Keratinocyte (primary cell): ENCODE measurements around the gene ARFGEF3. TPM values are rescaled to one million over a fixed set of nuclear protein-coding genes. Genes with fewer than 3 reads are reported as not detected.

Source experiments
- DNase-seq: peaks from one replicate; pipeline ENCODE4 v3.0.0-alpha.2; 2011; ENCODE audit warnings: low read depth, missing footprints, low spot score
- FAIRE-seq: peaks from 2 replicates; lab custom pipeline; 2011; peaks lifted over from hg19 to GRCh38; lab: Jason Lieb, UNC
- H2AFZ ChIP-seq: 2 replicates; pipeline ENCODE4 v1.6.0; 2012; ENCODE audit warnings: low read length, control low read depth, inconsistent platforms; ENCODE audit not compliant: control insufficient read depth
- H3K27ac ChIP-seq: 2 replicates; pipeline ENCODE4 v1.5.1; 2011; ENCODE audit warnings: low read length; ENCODE audit not compliant: control insufficient read depth, insufficient read depth
- H3K27me3 ChIP-seq: 3 replicates; pipeline ENCODE4 v1.6.0; 2011; ENCODE audit warnings: low read length; ENCODE audit not compliant: control insufficient read depth, insufficient read depth; ENCODE audit errors: extremely low read depth
- H3K36me3 ChIP-seq, 2 experiments: 2 replicates in 1 of 2; 3 replicates in 1 of 2; pipeline ENCODE4 v1.5.1; 2011; ENCODE audit warnings: low read length in 2 of 2, mild to moderate bottlenecking in 1 of 2; ENCODE audit not compliant: control insufficient read depth in 2 of 2, insufficient read depth in 2 of 2; ENCODE audit errors: extremely low read depth in 1 of 2
- H3K4me1 ChIP-seq: 3 replicates; pipeline ENCODE4 v1.5.1; 2011; ENCODE audit warnings: low read length; ENCODE audit not compliant: control insufficient read depth, insufficient read depth; ENCODE audit errors: extremely low read depth
- H3K4me2 ChIP-seq: 3 replicates; pipeline ENCODE4 v1.6.0; 2011; ENCODE audit warnings: low read depth, low read length; ENCODE audit not compliant: control insufficient read depth, insufficient read depth; ENCODE audit errors: extremely low read depth
- H3K4me3 ChIP-seq, 3 experiments: fragments of 200-600 bp in 1 of 3; sonication (generic) in 1 of 3; 2 replicates in 2 of 3; 3 replicates in 1 of 3; pipeline ENCODE4 v1.5.1; 2011 to 2016; ENCODE audit warnings: low read length in 3 of 3, mild to moderate bottlenecking in 3 of 3, control low read depth in 2 of 3, inconsistent platforms in 1 of 3, low read depth in 1 of 3, mixed read lengths in 1 of 3, mixed run types in 1 of 3, moderate library complexity in 1 of 3; ENCODE audit not compliant: control insufficient read depth in 2 of 3, insufficient read depth in 2 of 3; ENCODE audit errors: extremely low read depth in 1 of 3
- H3K79me2 ChIP-seq: 2 replicates; pipeline ENCODE4 v1.6.0; 2012; ENCODE audit warnings: low read length; ENCODE audit not compliant: control insufficient read depth, insufficient read depth
- H3K9ac ChIP-seq: 3 replicates; pipeline ENCODE4 v1.6.0; 2011; ENCODE audit warnings: low read length; ENCODE audit not compliant: control insufficient read depth, insufficient read depth; ENCODE audit errors: extremely low read depth
- H3K9me1 ChIP-seq: 3 replicates; pipeline ENCODE4 v1.6.0; 2011; ENCODE audit warnings: low read length; ENCODE audit not compliant: control insufficient read depth, insufficient read depth; ENCODE audit errors: extremely low read depth
- H3K9me3 ChIP-seq: 2 replicates; pipeline ENCODE4 v1.5.1; 2012; ENCODE audit warnings: low read depth, low read length; ENCODE audit not compliant: control insufficient read depth
- H4K20me1 ChIP-seq: 3 replicates; pipeline ENCODE4 v1.6.0; 2011; ENCODE audit warnings: low read length; ENCODE audit not compliant: control insufficient read depth, insufficient read depth; ENCODE audit errors: extremely low read depth
- CTCF ChIP-seq, 3 experiments: IDR thresholded peaks in 1 of 3; conservative IDR thresholded peaks in 1 of 3; optimal IDR thresholded peaks in 1 of 3; 2 replicates in 2 of 3; 3 replicates in 1 of 3; pipeline versions ENCODE3 to v1.5.1; 2011; ENCODE audit warnings: low read length in 3 of 3, mild to moderate bottlenecking in 3 of 3, moderate library complexity in 2 of 3, control low read depth in 1 of 3, inconsistent platforms in 1 of 3; ENCODE audit not compliant: insufficient read depth in 2 of 3; ENCODE audit errors: extremely low read depth in 1 of 3
- EZH2 ChIP-seq: IDR thresholded peaks from one replicate; pipeline ENCODE4 v1.6.1; 2012; ENCODE audit warnings: inconsistent platforms, mild to moderate bottlenecking, low read length, moderate library complexity
- dilution Hi-C: fragments of 300-500 bp; cut with MboI; formaldehyde crosslinking; loops from one replicate; pipeline ENCODE4 v1.7.0; 2020; ENCODE audit warnings: low sequenced_read_pairs; ENCODE audit not compliant: extremely low pct_ligation_motif_present
- polyA plus RNA-seq, 5 experiments: library from polyadenylated mRNA; depleted of rRNA in 3 of 5; stranded (reverse) in 3 of 5; stranded (forward) in 1 of 5; unstranded in 1 of 5; fragments of >200 nt; gene quantifications; 1 replicate in 1 of 5; 2 replicates in 3 of 5; 3 replicates in 1 of 5; pipeline versions ENCODE4 v1.2.1 to v1.2.3, GENCODE V29; 2011 to 2012; ENCODE audit warnings: missing spikeins in 2 of 5, low read depth in 1 of 5, low replicate concordance in 1 of 5

Gene ARFGEF3
- polyA plus RNA-seq, 1 donor (not counting 4 experiments of a cell fraction or from before 2014, with no cell fraction given): 0.09 TPM

DNA sequence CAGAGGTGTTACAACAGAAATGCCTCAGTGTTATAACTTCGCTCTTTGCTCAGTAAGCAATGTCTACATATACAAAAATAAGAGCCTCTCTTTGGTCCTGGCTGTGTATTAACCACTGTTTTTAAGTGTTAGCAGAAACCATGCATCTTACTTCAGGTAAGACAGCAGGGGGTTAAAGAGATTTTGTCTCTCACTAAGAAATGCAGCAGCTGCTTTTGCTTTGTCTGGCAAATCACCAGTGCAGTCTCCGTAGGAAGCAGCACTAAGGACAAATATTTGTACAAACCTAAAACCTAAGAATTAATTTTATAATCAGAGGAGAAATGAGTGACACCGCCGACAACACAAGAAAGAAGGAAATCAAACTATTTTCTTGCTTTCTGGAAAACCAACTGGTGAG lies 216.7 kb downstream of the ARFGEF3 start:
- Histone ChIP-seq H3K4me3 (no peak overlapping the region), H3K9me1 (no peaks in the 10 kb centered on the region), H4K20me1 (no peaks in the 10 kb centered on the region), H3K36me3 (no peaks in the 10 kb centered on the region), H3K27me3 (no peaks in the 10 kb centered on the region), H3K27ac (no peak overlapping the region), H3K9ac (no peak overlapping the region), H3K4me2 (no peak overlapping the region), H3K9me3 (no peaks in the 10 kb centered on the region), H2AFZ (no peak overlapping the region), H3K79me2 (no peaks in the 10 kb centered on the region), H3K4me1 (no peaks in the 10 kb centered on the region)
- TF ChIP-seq EZH2: no peak
- DNase-seq (no peak), FAIRE-seq (no peak)
- dilution Hi-C loops: no loop called here

DNA sequence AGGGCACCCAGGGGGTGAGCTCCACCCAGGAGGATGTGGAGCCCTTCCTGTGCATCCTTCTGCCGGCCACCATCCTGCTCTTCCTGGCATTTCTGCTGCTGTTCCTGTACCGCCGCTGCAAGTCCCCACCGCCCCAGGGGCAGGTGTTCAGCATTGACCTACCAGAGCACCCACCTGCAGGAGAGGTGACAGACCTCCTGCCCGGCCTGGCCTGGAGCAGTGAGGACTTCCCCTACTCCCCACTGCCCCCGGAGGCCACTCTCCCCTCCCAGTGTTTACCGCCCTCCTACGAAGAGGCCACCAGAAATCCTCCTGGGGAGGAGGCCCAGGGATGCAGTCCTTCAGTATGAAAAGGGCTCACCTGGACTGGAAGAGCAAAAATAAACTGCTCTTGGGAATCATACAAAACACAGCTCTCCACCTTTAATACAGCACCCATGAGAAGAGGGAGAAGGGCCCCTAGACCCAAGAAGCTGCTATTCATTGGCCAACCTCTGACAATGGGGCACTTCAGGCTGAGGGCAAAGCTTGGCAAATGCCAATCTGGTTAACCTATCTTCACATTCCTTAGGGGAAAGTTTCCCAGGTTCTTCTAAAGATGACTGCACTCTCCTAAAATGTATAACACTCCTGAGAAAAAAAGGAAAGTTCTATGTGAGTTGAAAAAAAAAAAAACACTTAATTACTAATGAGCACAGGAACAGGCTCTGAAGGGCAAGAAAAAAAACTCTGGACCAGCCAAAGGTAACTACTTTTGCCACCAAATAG lies 220.9 kb downstream of the ARFGEF3 start:
- no peak overlapping the region for H3K27ac ChIP-seq
- H3K79me2 ChIP-seq: no peaks in the 10 kb centered on the region
- H3K9me3 ChIP-seq: no peaks in the 10 kb centered on the region
- no peak for TF ChIP-seq EZH2
- TF ChIP-seq CTCF (optimal IDR thresholded peaks at IDR 0.05 in 1 of 3, IDR thresholded peaks at IDR 0.05 in 1 of 3, conservative IDR thresholded peaks at IDR 0.05 in 1 of 3; ENCODE audit: extremely low read depth in 1 of 3, insufficient read depth in 2 of 3, low read length in 3 of 3): no peak
- no peaks in the 10 kb centered on the region for H3K9me1 ChIP-seq
- no peaks in the 10 kb centered on the region for H3K4me1 ChIP-seq
- no peak overlapping the region for H3K4me3 ChIP-seq
- no peak overlapping the region for H3K4me2 ChIP-seq
- H2AFZ ChIP-seq: no peak overlapping the region
- H3K27me3 ChIP-seq: no peaks in the 10 kb centered on the region
- no peak overlapping the region for H3K9ac ChIP-seq
- no peaks in the 10 kb centered on the region for H4K20me1 ChIP-seq
- peak; percentile 53 for FAIRE-seq
- no peak for DNase-seq
- dilution Hi-C loops: no loop called here
- no peaks in the 10 kb centered on the region for H3K36me3 ChIP-seq
